GM21360 (cell line): ENCODE results near the gene RFX4.
"Not testable (repeated sequence)": the region's sequence is repeated elsewhere in the genome, so short reads cannot be mapped to it uniquely, and the experiment has no call there.

ENCODE experiments used
- ATAC-seq: cut with Tn5 transposase; IDR thresholded peaks from one replicate; pipeline ENCODE4 v1.9.1; 2021; ENCODE audit warnings: mild to moderate bottlenecking, moderate library complexity; ENCODE audit not compliant: unreplicated experiment

RFX4 gene

DNA sequence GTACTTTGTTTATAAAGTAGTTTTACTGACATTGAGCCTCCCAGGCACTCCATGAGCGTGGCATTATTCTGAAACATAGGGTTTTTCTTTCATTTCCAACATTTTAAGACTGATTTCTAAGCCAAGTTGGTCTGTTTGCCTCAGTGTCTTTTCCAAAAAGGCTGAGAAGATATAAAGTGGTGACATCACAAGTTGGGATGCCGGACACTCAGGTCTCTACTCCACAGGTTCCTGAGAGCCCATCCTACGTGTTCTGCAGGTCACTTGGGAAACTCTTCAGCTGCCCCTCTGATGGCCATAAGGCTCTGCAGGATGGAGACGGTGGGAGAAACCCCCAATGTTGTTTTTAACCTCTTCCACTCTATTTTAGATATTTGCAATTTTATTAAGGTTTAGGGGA, 6.0 kb downstream of the RFX4 start:
- no peak for ATAC-seq

GRCh38 chr12:106590601-106591000, 7.8 kb downstream of the RFX4 start:
- no peak for ATAC-seq

GRCh38 chr12:106594447-106594846, 11.6 kb downstream of the RFX4 start:
- ATAC-seq = no peak

DNA sequence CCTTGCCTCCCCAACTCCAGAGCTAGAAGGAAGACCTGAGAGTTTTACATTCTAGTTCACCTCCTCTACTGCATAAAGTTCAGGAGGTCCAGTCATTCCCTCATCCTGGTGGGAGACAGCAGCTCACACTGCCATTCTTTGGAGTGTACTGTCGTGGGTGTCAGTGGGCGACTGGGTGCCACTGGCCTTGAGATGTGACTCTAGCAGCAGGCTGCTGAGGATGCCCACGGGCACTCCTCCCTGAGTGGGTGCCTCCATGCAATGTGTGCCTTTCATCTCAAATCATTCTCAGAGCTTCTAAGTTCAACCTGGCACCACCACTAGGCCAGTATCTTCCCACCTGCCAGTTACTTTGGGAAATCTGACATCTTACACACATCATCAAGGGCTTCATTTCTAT, 12.5 kb downstream of the RFX4 start:
- ATAC-seq = no peak

GRCh38 chr12:106598003-106598402, 15.2 kb downstream of the RFX4 start:
- no peak for ATAC-seq

- no peak for ATAC-seq
Observed at GRCh38 chr12:106599302-106599701, 16.5 kb downstream of the RFX4 start.

DNA sequence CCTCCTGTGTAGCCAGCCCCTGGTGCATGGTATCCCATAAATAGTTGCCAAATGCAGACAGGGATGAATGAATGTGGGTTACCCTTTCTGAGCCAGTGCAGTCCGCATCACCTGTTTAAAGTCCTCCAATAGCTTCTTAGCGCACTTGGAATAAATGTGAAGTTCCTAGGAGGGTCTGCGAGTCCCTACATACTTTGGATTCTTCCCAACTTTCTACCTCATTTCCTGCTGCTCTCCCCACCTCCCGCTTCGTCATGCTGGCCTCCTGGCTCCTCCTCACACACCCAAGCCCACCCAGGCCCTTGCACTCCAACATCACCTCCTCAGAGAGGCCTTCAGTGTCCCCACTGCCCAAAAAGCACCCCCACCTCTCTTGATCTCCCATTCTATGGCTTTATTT, 17.7 kb downstream of the RFX4 start:
- no peak for ATAC-seq

DNA sequence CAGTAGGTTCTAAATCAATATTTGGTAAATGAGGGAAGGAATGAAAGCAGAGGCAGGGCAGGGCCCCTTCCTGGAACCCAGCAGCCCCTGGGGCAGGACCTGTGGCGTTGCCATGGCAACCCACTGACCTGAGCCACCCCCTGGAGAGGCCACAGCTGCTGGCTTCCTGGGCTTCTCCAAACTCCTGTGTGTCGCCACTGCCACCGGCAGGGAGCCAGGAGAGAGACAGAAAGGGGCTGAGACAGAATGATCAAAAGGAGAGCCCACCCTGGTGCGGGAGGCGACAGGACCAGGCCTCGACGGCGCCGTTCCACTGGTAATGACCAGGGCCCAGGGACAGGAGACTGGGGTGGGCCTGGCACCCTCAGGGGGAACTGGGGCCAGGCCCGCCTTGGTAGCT, 18.2 kb downstream of the RFX4 start:
- ATAC-seq = no peak

DNA sequence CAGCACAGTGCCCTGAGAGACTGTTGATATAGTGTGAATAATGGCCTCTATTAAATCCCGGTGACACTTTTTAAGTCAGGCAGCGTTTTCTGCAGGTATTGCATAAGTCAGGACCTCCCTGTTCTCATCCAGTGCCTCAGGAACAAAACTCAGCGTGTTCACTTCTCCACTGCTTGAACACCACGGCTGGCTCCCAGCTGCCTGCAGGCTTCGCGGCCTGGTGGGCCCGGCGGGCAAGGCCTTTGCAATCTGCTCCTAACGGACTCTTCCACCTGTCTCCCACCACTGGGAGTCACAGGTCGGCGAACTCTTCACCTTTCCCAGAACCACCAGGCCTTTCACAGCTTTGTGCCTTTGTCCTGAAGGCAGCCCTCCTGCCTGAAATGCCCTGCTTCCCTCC, 18.7 kb downstream of the RFX4 start:
- ATAC-seq = no peak

DNA sequence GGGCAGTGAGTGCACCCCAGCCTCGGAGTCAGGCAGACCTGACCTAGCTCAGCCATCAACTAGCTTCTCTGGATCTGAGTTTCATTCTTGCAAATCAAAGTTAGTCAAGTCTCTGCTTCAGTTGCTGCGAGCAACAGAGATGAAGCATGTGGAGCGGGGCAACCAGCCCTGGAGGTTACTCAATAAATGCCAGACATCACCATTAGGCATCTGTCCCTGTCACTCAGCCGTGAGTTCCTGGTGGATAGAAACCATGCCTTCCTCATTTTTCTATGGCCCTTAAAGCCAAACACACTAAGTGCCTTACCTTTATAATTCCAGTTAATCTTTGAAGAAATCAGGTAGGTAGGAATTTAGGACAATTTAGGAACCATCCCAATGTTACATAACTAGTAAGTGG, 19.3 kb downstream of the RFX4 start:
- no peak for ATAC-seq

DNA sequence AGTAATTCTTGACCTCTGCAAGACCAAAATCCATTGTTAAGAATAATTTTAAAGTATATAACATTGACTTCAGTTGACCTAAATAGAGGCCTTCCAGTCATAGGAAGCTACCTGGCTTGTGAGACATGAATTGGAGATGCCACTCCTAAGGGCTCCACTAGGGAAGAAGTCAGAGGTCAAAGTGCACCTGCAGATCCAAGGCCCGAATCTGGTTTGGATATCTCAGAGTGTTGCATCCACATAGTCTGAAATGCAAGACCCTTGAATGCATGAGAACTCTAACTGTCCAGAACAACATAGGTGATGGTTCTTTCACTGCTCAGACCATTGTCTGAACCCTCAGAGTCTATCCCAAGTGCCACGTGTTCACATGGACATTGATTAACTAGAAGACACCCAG, 22.4 kb downstream of the RFX4 start:
- no peak for ATAC-seq

DNA sequence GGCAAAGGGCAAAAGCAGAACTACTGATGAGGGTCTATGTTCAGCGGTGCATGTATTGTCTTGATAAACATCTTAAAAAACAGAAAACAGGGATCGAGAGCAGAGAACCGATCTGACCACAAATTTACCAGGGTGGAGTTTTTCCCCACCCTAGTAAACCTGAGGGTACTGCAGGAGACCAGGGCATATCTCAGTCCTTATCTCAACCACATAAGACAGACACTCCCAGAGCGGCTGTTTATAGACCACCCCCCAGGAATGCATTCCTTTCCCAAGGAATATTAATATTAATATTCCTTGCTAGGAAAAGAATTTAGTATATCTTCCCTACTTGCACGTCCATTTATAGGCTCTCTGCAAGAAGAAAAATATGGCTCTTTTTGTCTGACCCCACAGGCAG, 37.8 kb downstream of the RFX4 start:
- ATAC-seq = not testable (repeated sequence)

GRCh38 chr12:106625976-106626375, 43.2 kb downstream of the RFX4 start:
- no peak for ATAC-seq

DNA sequence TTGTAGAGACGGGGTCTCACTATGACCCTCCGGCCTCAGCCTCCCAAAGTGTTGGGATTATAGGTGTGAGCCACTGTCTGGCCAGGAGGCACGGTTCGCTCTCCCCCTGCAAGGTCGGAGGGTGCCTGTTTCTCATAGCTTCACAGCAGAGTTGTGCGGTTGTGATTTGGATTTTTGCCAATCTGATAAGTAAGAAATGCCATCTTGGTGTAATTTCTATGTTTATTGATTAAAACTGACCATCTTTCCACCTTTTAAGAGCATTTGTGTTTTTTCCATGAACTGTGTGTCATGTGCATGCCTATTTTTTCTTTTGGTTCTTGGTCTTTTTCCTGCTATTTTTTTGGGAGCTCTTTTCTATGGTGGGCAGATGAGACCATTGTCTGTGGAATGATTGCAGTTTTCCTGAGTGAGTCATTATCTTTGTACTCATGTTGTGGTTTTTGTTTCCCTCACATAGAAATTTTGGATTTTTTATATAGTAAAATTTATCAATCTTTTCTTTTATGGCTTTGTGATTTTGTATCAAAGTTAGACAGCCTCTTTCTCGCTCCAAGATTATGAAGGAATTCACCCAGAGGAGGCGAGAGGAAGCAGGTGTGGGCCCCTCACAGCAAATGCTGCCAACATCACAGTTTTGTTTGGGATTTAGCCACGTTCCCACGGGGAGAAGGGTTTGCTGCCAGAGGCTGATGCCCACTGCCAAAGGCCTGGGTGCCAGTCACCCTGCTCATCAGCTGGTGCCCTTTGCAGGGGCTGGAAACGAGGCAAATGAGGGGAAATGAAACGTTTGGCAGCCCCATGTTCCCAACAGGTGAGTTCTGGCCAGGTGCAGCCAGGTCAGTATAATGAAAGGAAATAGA, 47.2 kb downstream of the RFX4 start:
- ATAC-seq = no peak

DNA sequence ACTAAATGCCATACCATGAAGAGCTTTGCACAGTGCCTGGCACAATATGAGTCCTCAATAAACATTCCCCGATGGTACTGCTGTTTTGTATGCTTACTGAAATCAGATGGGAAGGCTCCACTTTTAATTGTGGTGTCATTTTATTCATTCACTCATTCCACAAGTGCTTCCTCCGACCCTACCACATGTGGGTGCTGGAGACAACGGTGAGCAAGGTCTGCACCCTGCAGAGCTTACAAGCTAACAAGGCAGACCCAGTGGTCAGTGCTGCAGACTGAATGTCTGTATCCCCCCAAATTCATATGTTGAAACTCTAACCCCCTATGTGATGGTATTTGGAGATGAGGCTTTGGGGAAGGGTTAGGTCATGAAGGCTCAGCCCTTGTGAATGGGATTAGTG, 48.3 kb downstream of the RFX4 start:
- no peak for ATAC-seq

GRCh38 chr12:106631797-106632196, 49.0 kb downstream of the RFX4 start:
- no peak for ATAC-seq

GRCh38 chr12:106632797-106633450, 50.1 kb downstream of the RFX4 start:
- ATAC-seq = no peak

DNA sequence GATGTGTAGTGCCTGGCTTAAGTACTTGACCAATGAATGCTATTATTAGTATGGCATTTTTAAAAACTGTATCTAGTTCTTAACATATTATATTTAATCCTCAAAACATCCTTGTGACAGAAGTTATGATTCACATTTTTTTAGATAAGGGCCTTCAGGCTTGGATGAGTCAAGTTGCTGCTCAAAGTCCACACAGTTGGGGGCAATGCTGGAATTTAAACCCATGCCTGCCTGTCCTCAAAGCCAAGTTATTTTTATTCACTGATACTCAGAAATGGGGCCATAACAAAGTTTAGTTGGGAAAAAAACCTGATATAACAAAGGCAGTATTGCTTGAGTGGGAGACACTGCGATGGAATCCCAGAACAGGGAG, 50.6 kb downstream of the RFX4 start:
- ATAC-seq = no peak

- ATAC-seq = no peak
Observed at GRCh38 chr12:106634206-106634605, 51.4 kb downstream of the RFX4 start.

DNA sequence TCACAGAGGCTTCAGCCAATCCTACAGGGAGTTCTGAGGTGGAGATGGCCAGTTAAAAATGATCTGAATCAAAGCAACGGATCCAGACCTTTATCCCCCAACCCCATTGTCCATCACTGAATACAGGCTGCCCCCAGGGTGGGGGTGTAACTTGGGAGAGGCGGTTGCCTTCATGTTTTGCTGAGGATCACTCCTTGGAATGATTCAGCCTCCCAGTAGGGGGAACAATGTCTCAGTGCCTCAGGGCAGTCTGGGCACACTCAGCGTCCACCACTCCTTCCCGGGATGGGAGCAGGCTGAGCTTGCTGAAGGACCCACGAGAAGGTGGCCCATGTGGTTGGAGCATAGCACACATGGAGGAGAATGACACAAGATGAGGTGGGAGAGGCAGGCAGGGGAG, 60.2 kb downstream of the RFX4 start:
- ATAC-seq = no peak

DNA sequence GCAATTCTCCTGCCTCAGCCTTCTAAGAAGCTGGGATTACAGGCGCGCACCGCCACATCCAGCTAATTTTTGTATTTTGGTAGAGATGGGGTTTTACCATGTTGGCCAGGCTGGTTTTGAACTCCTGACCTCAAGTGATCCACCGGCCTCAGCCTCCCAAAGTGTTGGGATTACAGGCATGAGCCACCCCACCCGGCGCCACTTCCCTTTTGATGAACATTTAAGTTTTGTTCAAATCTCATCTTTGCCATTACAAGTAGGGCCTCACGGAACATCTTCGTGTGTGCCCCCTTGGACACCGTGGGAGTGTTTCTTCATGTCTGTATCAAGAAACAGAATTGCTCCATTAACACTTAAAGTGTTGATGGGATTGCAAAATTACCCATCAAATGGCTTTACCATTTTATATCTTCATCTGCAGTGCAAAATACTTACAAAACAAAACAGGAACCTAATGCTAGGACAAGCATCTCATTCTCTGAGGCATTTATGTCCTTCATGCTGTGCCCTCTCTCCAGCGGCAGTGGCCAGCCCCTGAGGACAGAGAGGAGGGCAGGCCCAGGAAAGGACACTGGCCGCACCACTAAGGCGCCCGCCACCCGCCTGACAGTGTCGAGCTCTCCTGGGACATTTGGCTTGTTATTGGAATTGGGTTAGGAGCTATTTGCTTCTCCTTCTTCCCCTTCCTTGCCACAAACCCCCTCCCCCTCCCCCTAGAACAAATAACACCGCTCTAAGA, 61.7 kb downstream of the RFX4 start:
- ATAC-seq = no peak

GRCh38 chr12:106645074-106645421, 62.2 kb downstream of the RFX4 start:
- no peak for ATAC-seq
